B cell (primary cell): ENCODE measurements around the gene HAUS7. TPM values are rescaled to one million over a fixed set of nuclear protein-coding genes. Genes with fewer than 3 reads are reported as not detected.

ENCODE experiments used
- ATAC-seq: fragments of 200-7000 bp; cut with Tn5 transposase; one replicate; pipeline ENCODE4 v1.10.0; 2021; ENCODE audit warnings: low read depth, mild to moderate bottlenecking, moderate number of reproducible peaks, moderate library complexity
- CTCF ChIA-PET: fragments of 350-600 bp; sonication (Branson Sonifier 250); formaldehyde crosslinking; loops from one replicate; lab custom pipeline; 2021; ENCODE audit warnings: antibody characterized with exemption, inconsistent platforms; lab: Charles Lee
- POLR2A ChIA-PET: fragments of 350-600 bp; sonication (Branson Sonifier 250); formaldehyde crosslinking; loops from one replicate; lab custom pipeline; 2021; ENCODE audit warnings: antibody characterized with exemption; lab: Charles Lee
- DNase-seq: peaks from one replicate; pipeline ENCODE4 v3.0.0; 2013
- H2AFZ ChIP-seq: 2 replicates; pipeline ENCODE4 v1.6.1; 2012; ENCODE audit warnings: mild to moderate bottlenecking, low read depth, low read length; ENCODE audit not compliant: insufficient read depth, poor library complexity, severe bottlenecking
- H3K27ac ChIP-seq, 2 donors: 1 replicate in 1 of 2; 2 replicates in 1 of 2; pipeline ENCODE4 v1.5.1; 2012 to 2013; ENCODE audit warnings: low read length in 2 of 2, mild to moderate bottlenecking in 2 of 2, moderate library complexity in 1 of 2
- H3K27me3 ChIP-seq, 4 experiments: fragments of 200-600 bp in 1 of 4; sonication (generic) in 1 of 4; replicated peaks in 1 of 4; 1 replicate in 2 of 4; 2 replicates in 2 of 4; pipeline versions ENCODE4 v1.6.1 to v1.7.0; 2013 to 2016; ENCODE audit warnings: low read length in 3 of 4, mild to moderate bottlenecking in 2 of 4, mixed read lengths in 1 of 4, moderate library complexity in 1 of 4; ENCODE audit not compliant: insufficient read depth in 4 of 4, control insufficient read depth in 3 of 4; ENCODE audit errors: control extremely low read depth in 1 of 4
- H3K36me3 ChIP-seq, 2 experiments: replicated peaks in 1 of 2; 1 replicate in 1 of 2; 2 replicates in 1 of 2; pipeline versions ENCODE4 v1.6.1 to v1.7.1; 2013; ENCODE audit warnings: low read length in 1 of 2; ENCODE audit not compliant: insufficient read depth in 2 of 2, control insufficient read depth in 1 of 2; ENCODE audit errors: control extremely low read depth in 1 of 2, extremely low read depth in 1 of 2
- H3K4me1 ChIP-seq, 2 donors: fragments of 200-600 bp in 1 of 2; sonication (generic) in 1 of 2; 1 replicate in 1 of 2; 2 replicates in 1 of 2; pipeline versions ENCODE4 v1.5.1 to v1.6.1; 2013 to 2017; ENCODE audit warnings: low read length in 2 of 2; ENCODE audit not compliant: control insufficient read depth in 2 of 2, insufficient read depth in 2 of 2
- H3K4me2 ChIP-seq: replicated peaks from 2 replicates; pipeline ENCODE3; 2012; ENCODE audit warnings: mild to moderate bottlenecking, low read depth, low read length; ENCODE audit not compliant: poor library complexity, severe bottlenecking
- H3K4me3 ChIP-seq, 5 experiments: fragments of 200-600 bp in 1 of 5; sonication (generic) in 1 of 5; 1 replicate in 3 of 5; 2 replicates in 2 of 5; pipeline versions ENCODE4 v1.5.1 to v1.7.0; 2011 to 2016; ENCODE audit warnings: low read length in 4 of 5, mild to moderate bottlenecking in 4 of 5, low read depth in 2 of 5, control low read depth in 1 of 5, moderate library complexity in 1 of 5; ENCODE audit not compliant: insufficient read depth in 1 of 5; ENCODE audit errors: control extremely low read depth in 1 of 5, extremely low read depth in 1 of 5
- H3K79me2 ChIP-seq: fragments of 200-600 bp; sonication (generic); one replicate; pipeline ENCODE4 v1.6.0; 2016; ENCODE audit warnings: low read length; ENCODE audit not compliant: control insufficient read depth, insufficient read depth
- H3K9ac ChIP-seq: fragments of 200-600 bp; sonication (generic); 2 replicates; pipeline ENCODE4 v1.6.1; 2017; ENCODE audit warnings: mild to moderate bottlenecking, low read length, moderate library complexity
- H3K9me3 ChIP-seq, 3 donors: one replicate each; pipeline versions ENCODE4 v1.6.1 to v1.7.1; 2013; ENCODE audit warnings: low read length in 2 of 3; ENCODE audit not compliant: control insufficient read depth in 2 of 3, insufficient read depth in 1 of 3; ENCODE audit errors: control extremely low read depth in 1 of 3
- H4K20me1 ChIP-seq: 2 replicates; pipeline ENCODE4 v1.6.0; 2012; ENCODE audit warnings: mild to moderate bottlenecking, low read length; ENCODE audit not compliant: insufficient read depth, control insufficient read depth, poor library complexity, severe bottlenecking
- H3K27ac Mint-ChIP-seq: one replicate; pipeline ENCODE4 v1.8.0; 2021; ENCODE audit warnings: mixed read lengths
- H3K27me3 Mint-ChIP-seq: one replicate; pipeline ENCODE4 v1.8.0; 2021; ENCODE audit warnings: mixed read lengths
- H3K4me1 Mint-ChIP-seq: one replicate; pipeline ENCODE4 v1.8.0; 2021; ENCODE audit warnings: mixed read lengths
- H3K4me3 Mint-ChIP-seq: one replicate; pipeline ENCODE4 v1.8.0; 2021; ENCODE audit warnings: mixed read lengths
- H3K9me3 Mint-ChIP-seq: one replicate; pipeline ENCODE4 v1.8.0; 2022; ENCODE audit warnings: mixed read lengths; ENCODE audit not compliant: insufficient read depth
- EZH2 ChIP-seq: IDR thresholded peaks from 2 replicates; pipeline ENCODE4 v1.6.1; 2012; ENCODE audit warnings: borderline replicate concordance, low read depth, mild to moderate bottlenecking, moderate library complexity, low read length; ENCODE audit not compliant: insufficient read depth, poor library complexity, severe bottlenecking
- WGBS: methylation state at CpG from one replicate; pipeline ENCODE4 v1.1.5; 2013; ENCODE audit warnings: missing lambda C conversion rate; ENCODE audit not compliant: insufficient coverage; 5-methylcytosine and 5-hydroxymethylcytosine counted together
- intact Hi-C: fragments of 100-400 bp; cut with micrococcal nuclease; formaldehyde crosslinking; loops from one replicate; pipeline ENCODE4 v1.10.0; 2022
- polyA plus RNA-seq: library from polyadenylated mRNA; depleted of rRNA; stranded (reverse); fragments of >200 nt; gene quantifications from 2 replicates; pipeline ENCODE4 v1.2.3, GENCODE V29; 2012
- total RNA-seq, 2 donors: library from RNA; stranded (reverse); fragments of 120-200 nt in 1 of 2; gene quantifications; 1 replicate in 1 of 2; 2 replicates in 1 of 2; pipeline versions ENCODE4 v1.2.3 to v1.2.4, GENCODE V29; 2013 to 2022
- TF ChIP-seq, protein P1 (sequence below): fragments of 200-600 bp; IDR thresholded peaks from one replicate; pipeline ENCODE4 v1.8.0; 2022; ENCODE audit warnings: antibody characterized with exemption, mild to moderate bottlenecking

Gene HAUS7
- total and polyA plus RNA-seq, 2 donors (not counting 1 experiment from before 2014, with no cell fraction given): 25.2 to 26.9 TPM

GRCh38 chrX:153458476-153458875 lies 11.9 kb downstream of the HAUS7 start:
- CTCF ChIA-PET: no interaction called here
- Histone ChIP-seq H3K9ac (no peak overlapping the region), H3K4me2 (no peak overlapping the region), H2AFZ (no peak overlapping the region), H3K27me3 (no peaks in the 10 kb centered on the region), H4K20me1 (no peaks in the 10 kb centered on the region), H3K4me1 (no peaks in the 10 kb centered on the region), H3K79me2 (no peaks in the 10 kb centered on the region), H3K27ac (no peak overlapping the region), H3K36me3 (peaks cover 0 to 4% of the 10 kb centered on the region in 2 experiments), H3K9me3 (no peaks in the 10 kb centered on the region), H3K4me3 (no peak overlapping the region)
- intact Hi-C loops: no loop called here
- no peak overlapping the region for H3K4me3 Mint-ChIP-seq
- TF ChIP-seq, protein P1, sequence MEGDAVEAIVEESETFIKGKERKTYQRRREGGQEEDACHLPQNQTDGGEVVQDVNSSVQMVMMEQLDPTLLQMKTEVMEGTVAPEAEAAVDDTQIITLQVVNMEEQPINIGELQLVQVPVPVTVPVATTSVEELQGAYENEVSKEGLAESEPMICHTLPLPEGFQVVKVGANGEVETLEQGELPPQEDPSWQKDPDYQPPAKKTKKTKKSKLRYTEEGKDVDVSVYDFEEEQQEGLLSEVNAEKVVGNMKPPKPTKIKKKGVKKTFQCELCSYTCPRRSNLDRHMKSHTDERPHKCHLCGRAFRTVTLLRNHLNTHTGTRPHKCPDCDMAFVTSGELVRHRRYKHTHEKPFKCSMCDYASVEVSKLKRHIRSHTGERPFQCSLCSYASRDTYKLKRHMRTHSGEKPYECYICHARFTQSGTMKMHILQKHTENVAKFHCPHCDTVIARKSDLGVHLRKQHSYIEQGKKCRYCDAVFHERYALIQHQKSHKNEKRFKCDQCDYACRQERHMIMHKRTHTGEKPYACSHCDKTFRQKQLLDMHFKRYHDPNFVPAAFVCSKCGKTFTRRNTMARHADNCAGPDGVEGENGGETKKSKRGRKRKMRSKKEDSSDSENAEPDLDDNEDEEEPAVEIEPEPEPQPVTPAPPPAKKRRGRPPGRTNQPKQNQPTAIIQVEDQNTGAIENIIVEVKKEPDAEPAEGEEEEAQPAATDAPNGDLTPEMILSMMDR: no peak
- TF ChIP-seq EZH2: no peak
- 100% methylated on average over 2 of the region's 4 CpGs for WGBS
- H3K9me3 Mint-ChIP-seq: no peaks in the 10 kb centered on the region
- DNase-seq: no peak
- H3K27me3 Mint-ChIP-seq: no peaks in the 10 kb centered on the region
- H3K27ac Mint-ChIP-seq: no peak overlapping the region
- no peaks in the 10 kb centered on the region for H3K4me1 Mint-ChIP-seq
- POLR2A ChIA-PET: no interaction called here
- no peak for ATAC-seq

- ATAC-seq (no peak), DNase-seq (no peak)
- H3K27ac Mint-ChIP-seq: no peak overlapping the region
- no peaks in the 10 kb centered on the region for H4K20me1 ChIP-seq
- no peaks in the 10 kb centered on the region for H3K9me3 Mint-ChIP-seq
- no peaks in the 10 kb centered on the region for H3K27me3 ChIP-seq
- H3K27me3 Mint-ChIP-seq: no peaks in the 10 kb centered on the region
- no peak overlapping the region for H2AFZ ChIP-seq
- 89% methylated on average over 6 of the region's 17 CpGs for WGBS
- ChIA-PET CTCF (interaction anchor here (0.8 kb wide), 1 partner anchor 13 kb away, joined by 4 read pairs; the partner anchor contains the start of gene HAUS7), POLR2A (no interaction called here)
- H3K27ac ChIP-seq: no peak overlapping the region
- H3K9me3 ChIP-seq: no peaks in the 10 kb centered on the region
- no peak overlapping the region for H3K4me3 Mint-ChIP-seq
- TF ChIP-seq, protein P1: no peak
- TF ChIP-seq EZH2: no peak
- H3K4me1 ChIP-seq: no peaks in the 10 kb centered on the region
- intact Hi-C loops: no loop called here
- no peak overlapping the region for H3K4me2 ChIP-seq
- H3K4me3 ChIP-seq: no peak overlapping the region
- peaks cover 0 to 4% of the 10 kb centered on the region in 2 experiments for H3K36me3 ChIP-seq
- no peaks in the 10 kb centered on the region for H3K4me1 Mint-ChIP-seq
- H3K79me2 ChIP-seq: no peaks in the 10 kb centered on the region
- H3K9ac ChIP-seq: no peak overlapping the region
These were observed 12.4 kb downstream of the HAUS7 start for GRCh38 chrX:153457827-153458466.
